ENCODE measurements around the gene SLX4.

SLX4 gene

GRCh38 chr16:3595110-3595486 lies 16.3 kb downstream of the SLX4 start:
- Histone ChIP-seq H3K4me2 (ENCODE audit: low read length) (no peak overlapping the region), H3K27me3 (ENCODE audit: control insufficient read depth, insufficient read depth, low read length) (no peaks in the 10 kb centered on the region), H3K4me3 (ENCODE audit: low read length) (no peak overlapping the region), H3K9ac (ENCODE audit: low read depth, low read length) (no peak overlapping the region), H3K9me3 (replicated peaks; ENCODE audit: low read length) (peaks cover 2% of the 10 kb centered on the region), H3K4me1 (ENCODE audit: control insufficient read depth, insufficient read depth, low read length) (no peaks in the 10 kb centered on the region), H3K36me3 (ENCODE audit: insufficient read depth, low read length) (peaks cover 26% of the 10 kb centered on the region)

DNA sequence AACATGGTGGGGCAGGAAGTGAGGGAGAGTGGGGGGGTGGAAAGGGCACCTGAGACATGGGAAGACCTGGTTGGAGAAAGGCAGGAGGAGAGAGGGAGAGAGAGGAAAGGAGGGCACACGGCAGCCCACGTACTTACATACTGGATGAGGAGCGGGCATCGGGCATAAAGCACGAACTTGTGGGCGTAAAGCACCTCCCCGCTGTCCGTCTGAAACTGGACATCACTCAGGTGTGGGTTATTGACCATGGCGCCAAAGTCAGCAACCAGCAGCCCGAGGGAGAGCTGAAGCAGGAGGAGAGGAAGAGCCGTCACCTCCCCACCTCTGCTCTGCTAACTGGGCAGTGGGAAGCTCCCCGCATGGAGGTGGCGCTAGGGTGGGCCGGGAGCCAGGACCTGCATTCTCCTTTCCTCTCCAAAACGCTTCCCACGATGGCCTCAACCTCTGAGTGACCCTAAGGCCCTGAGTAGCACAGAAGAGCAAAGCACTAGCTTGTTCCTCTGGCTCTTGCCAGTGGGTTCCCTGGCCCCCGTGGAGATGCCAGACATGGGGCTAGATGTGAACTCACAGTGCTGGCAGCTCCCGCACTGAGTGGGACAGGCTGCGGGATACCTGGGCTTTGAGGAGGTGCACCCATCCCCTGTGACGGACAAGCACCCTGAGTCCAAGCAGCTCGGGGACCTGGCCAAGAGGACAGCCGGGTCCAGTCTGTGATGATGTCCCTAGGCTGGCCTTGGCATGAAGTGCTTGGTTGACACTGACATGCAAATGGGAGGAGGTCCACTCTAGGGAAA lies 16.9 kb downstream of the SLX4 start:
- Histone ChIP-seq H3K4me3 (ENCODE audit: low read length) (no peak overlapping the region), H3K4me1 (ENCODE audit: control insufficient read depth, insufficient read depth, low read length) (no peaks in the 10 kb centered on the region), H3K27me3 (ENCODE audit: control insufficient read depth, insufficient read depth, low read length) (no peaks in the 10 kb centered on the region), H3K9me3 (replicated peaks; ENCODE audit: low read length) (no peaks in the 10 kb centered on the region), H3K4me2 (ENCODE audit: low read length) (no peak overlapping the region), H3K36me3 (ENCODE audit: insufficient read depth, low read length) (peaks cover 20% of the 10 kb centered on the region), H3K9ac (ENCODE audit: low read depth, low read length) (no peak overlapping the region)

GRCh38 chr16:3592559-3592958 lies 18.8 kb downstream of the SLX4 start:
- H3K9me3 ChIP-seq (replicated peaks; ENCODE audit: low read length) = no peaks in the 10 kb centered on the region
- no peak overlapping the region for H3K9ac ChIP-seq (ENCODE audit: low read depth, low read length)
- peaks cover 13% of the 10 kb centered on the region for H3K36me3 ChIP-seq (ENCODE audit: insufficient read depth, low read length)
- H3K4me2 ChIP-seq (ENCODE audit: low read length) = no peak overlapping the region
- H3K4me3 ChIP-seq (ENCODE audit: low read length) = no peak overlapping the region
- no peaks in the 10 kb centered on the region for H3K27me3 ChIP-seq (ENCODE audit: control insufficient read depth, insufficient read depth, low read length)
- no peaks in the 10 kb centered on the region for H3K4me1 ChIP-seq (ENCODE audit: control insufficient read depth, insufficient read depth, low read length)

GRCh38 chr16:3591991-3592390 lies 19.4 kb downstream of the SLX4 start:
- Histone ChIP-seq H3K27me3 (ENCODE audit: control insufficient read depth, insufficient read depth, low read length) (no peaks in the 10 kb centered on the region), H3K4me3 (ENCODE audit: low read length) (no peak overlapping the region), H3K36me3 (ENCODE audit: insufficient read depth, low read length) (peaks cover 13% of the 10 kb centered on the region), H3K4me1 (ENCODE audit: control insufficient read depth, insufficient read depth, low read length) (no peaks in the 10 kb centered on the region), H3K9me3 (replicated peaks; ENCODE audit: low read length) (no peaks in the 10 kb centered on the region), H3K9ac (ENCODE audit: low read depth, low read length) (no peak overlapping the region), H3K4me2 (ENCODE audit: low read length) (no peak overlapping the region)

- Histone ChIP-seq H3K4me2 (ENCODE audit: low read length) (no peak overlapping the region), H3K4me3 (ENCODE audit: low read length) (no peak overlapping the region), H3K4me1 (ENCODE audit: control insufficient read depth, insufficient read depth, low read length) (no peaks in the 10 kb centered on the region), H3K9me3 (replicated peaks; ENCODE audit: low read length) (no peaks in the 10 kb centered on the region), H3K9ac (ENCODE audit: low read depth, low read length) (no peak overlapping the region), H3K36me3 (ENCODE audit: insufficient read depth, low read length) (peaks cover 13% of the 10 kb centered on the region), H3K27me3 (ENCODE audit: control insufficient read depth, insufficient read depth, low read length) (no peaks in the 10 kb centered on the region)
Measured at GRCh38 chr16:3591436-3591803, 20.0 kb downstream of the SLX4 start.

GRCh38 chr16:3590736-3591435 lies 20.5 kb downstream of the SLX4 start:
- no peaks in the 10 kb centered on the region for H3K9me3 ChIP-seq (replicated peaks; ENCODE audit: low read length)
- no peaks in the 10 kb centered on the region for H3K4me1 ChIP-seq (ENCODE audit: control insufficient read depth, insufficient read depth, low read length)
- no peak overlapping the region for H3K9ac ChIP-seq (ENCODE audit: low read depth, low read length)
- no peak overlapping the region for H3K4me3 ChIP-seq (ENCODE audit: low read length)
- H3K36me3 ChIP-seq (ENCODE audit: insufficient read depth, low read length) = peaks cover 13% of the 10 kb centered on the region
- H3K4me2 ChIP-seq (ENCODE audit: low read length) = no peak overlapping the region
- H3K27me3 ChIP-seq (ENCODE audit: control insufficient read depth, insufficient read depth, low read length) = no peaks in the 10 kb centered on the region

DNA sequence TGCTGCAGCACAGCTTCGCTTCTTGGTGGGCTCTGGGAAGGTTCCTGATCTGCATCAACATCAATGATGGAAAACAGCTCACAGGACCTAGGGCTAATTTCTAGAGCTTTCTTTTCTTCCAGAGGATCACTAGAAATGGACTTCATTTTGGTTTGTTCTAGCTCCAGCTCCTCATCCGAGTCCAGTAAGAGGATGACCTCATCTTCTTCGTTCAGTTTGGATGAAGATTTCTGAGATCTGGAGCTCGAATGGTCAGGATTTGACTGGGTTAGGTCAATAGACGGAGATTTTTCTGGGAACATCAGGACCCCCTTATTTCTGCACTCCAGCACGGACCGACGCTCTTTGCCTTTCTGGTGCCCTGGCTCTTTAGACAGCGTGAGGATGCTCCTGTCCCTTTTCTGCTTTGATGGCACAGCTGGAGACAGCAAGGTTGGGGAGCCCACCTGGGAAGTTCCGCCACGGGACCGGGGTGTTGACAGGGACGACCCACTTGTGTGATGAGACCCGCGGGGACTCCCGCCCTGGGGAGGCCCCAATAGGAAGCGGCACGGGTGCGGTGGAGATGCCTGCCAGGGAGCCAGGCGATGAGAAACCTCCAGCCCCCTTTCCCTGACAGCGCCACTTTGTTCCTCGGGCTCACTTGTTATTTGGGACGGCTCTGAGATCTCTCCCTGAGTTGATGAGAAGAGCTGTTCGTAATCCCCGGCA lies 21.3 kb downstream of the SLX4 start:
- Histone ChIP-seq H3K9ac (ENCODE audit: low read depth, low read length) (no peak overlapping the region), H3K27me3 (ENCODE audit: control insufficient read depth, insufficient read depth, low read length) (no peaks in the 10 kb centered on the region), H3K36me3 (ENCODE audit: insufficient read depth, low read length) (peaks cover 13% of the 10 kb centered on the region), H3K4me2 (ENCODE audit: low read length) (no peak overlapping the region), H3K9me3 (replicated peaks; ENCODE audit: low read length) (no peaks in the 10 kb centered on the region), H3K4me3 (ENCODE audit: low read length) (no peak overlapping the region), H3K4me1 (ENCODE audit: control insufficient read depth, insufficient read depth, low read length) (no peaks in the 10 kb centered on the region)

GRCh38 chr16:3589441-3589921 lies 21.9 kb downstream of the SLX4 start:
- Histone ChIP-seq H3K4me2 (ENCODE audit: low read length) (no peak overlapping the region), H3K27me3 (ENCODE audit: control insufficient read depth, insufficient read depth, low read length) (no peaks in the 10 kb centered on the region), H3K4me1 (ENCODE audit: control insufficient read depth, insufficient read depth, low read length) (no peaks in the 10 kb centered on the region), H3K4me3 (ENCODE audit: low read length) (no peak overlapping the region), H3K36me3 (ENCODE audit: insufficient read depth, low read length) (peaks cover 13% of the 10 kb centered on the region), H3K9ac (ENCODE audit: low read depth, low read length) (no peak overlapping the region), H3K9me3 (replicated peaks; ENCODE audit: low read length) (no peaks in the 10 kb centered on the region)

DNA sequence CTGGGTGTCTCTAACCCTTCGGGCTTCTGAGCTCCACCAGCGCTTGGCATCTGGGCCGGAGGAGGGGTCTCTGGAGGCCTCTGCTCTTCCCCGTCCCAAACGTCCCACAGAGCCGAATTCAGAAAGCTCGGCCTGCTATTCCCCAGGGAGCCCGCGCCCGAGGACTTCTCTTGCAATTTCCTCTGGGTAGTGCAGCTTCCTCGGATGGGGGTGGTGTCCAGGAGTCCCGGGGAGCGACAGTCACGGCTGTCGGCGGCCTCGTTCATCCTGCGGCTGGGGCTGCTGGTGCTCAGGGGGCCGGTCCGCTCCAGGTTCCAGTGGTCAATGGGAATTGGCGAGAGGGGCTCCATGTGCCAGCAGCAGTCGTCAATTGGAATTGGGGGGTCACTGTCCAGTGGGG lies 22.4 kb downstream of the SLX4 start:
- Histone ChIP-seq H3K9me3 (replicated peaks; ENCODE audit: low read length) (no peaks in the 10 kb centered on the region), H3K4me3 (ENCODE audit: low read length) (no peak overlapping the region), H3K4me2 (ENCODE audit: low read length) (no peak overlapping the region), H3K9ac (ENCODE audit: low read depth, low read length) (no peak overlapping the region), H3K27me3 (ENCODE audit: control insufficient read depth, insufficient read depth, low read length) (no peaks in the 10 kb centered on the region), H3K36me3 (ENCODE audit: insufficient read depth, low read length) (peaks cover 13% of the 10 kb centered on the region), H3K4me1 (ENCODE audit: control insufficient read depth, insufficient read depth, low read length) (no peaks in the 10 kb centered on the region)

DNA sequence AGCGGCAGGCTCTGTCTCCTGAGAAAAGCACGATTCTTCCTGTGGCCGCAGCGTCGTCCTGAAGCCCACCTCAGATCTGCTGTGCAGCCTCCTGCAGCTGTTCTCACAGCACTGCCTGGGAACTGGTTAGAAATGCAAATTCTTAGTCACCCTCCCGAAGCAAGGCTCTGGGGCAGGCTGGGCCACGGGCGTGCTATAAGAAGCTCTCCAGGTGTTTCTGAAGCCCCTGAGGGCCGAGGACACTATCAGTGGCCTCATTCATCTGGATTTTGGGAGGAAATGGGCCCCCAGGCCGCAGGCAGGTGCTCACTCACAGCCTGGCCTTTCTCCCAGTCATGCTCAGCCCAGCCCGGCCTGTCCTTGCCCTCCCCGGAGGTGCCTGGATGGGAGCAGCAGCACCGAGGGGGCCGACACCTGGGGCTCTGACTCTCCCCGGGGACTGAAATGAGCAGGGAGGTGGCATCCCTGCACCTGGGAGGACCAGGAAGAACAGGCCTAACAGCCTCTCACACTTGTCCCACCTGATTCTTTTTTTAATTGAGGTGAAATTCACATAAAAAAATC lies 23.8 kb downstream of the SLX4 start:
- Histone ChIP-seq H3K4me2 (ENCODE audit: low read length) (no peak overlapping the region), H3K27me3 (ENCODE audit: control insufficient read depth, insufficient read depth, low read length) (no peaks in the 10 kb centered on the region), H3K9ac (ENCODE audit: low read depth, low read length) (no peak overlapping the region), H3K4me1 (ENCODE audit: control insufficient read depth, insufficient read depth, low read length) (no peaks in the 10 kb centered on the region), H3K36me3 (ENCODE audit: insufficient read depth, low read length) (peaks cover 23% of the 10 kb centered on the region), H3K4me3 (ENCODE audit: low read length) (no peak overlapping the region), H3K9me3 (replicated peaks; ENCODE audit: low read length) (no peaks in the 10 kb centered on the region)

DNA sequence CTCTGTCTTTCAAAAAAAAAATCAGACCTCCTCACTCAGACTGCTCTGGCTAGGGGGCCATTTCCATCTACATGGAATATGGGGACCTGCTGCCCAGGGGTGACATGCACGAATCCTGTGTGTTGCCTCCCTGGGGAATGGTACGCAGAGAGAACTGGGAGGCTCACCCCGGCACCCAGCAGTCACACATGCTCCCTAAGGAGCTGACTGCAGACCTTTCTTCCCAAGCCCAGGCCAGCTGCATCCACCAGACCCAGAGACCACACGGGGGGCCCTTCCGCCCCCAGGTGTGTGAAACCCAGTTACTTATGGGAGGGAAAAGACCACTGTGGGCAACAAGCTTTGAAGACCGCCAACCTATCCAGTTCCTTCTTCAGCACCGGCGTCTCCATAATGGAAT lies 27.0 kb downstream of the SLX4 start:
- H3K9ac ChIP-seq (ENCODE audit: low read depth, low read length) = no peak overlapping the region
- H3K9me3 ChIP-seq (replicated peaks; ENCODE audit: low read length) = no peaks in the 10 kb centered on the region
- no peaks in the 10 kb centered on the region for H3K27me3 ChIP-seq (ENCODE audit: control insufficient read depth, insufficient read depth, low read length)
- no peak overlapping the region for H3K4me2 ChIP-seq (ENCODE audit: low read length)
- H3K4me3 ChIP-seq (ENCODE audit: low read length) = no peak overlapping the region
- H3K36me3 ChIP-seq (ENCODE audit: insufficient read depth, low read length) = peaks cover 11% of the 10 kb centered on the region
- no peaks in the 10 kb centered on the region for H3K4me1 ChIP-seq (ENCODE audit: control insufficient read depth, insufficient read depth, low read length)

All from skeletal muscle satellite cell (primary cell).